Karpas-422 (cell line): ENCODE results near the gene ZNF804A. TPM values are rescaled to one million over a fixed set of nuclear protein-coding genes. Genes with fewer than 3 reads are reported as not detected.

ENCODE experiments used
- DNase-seq: peaks from one replicate; pipeline ENCODE4 v3.0.0-alpha.2; 2015
- H2AFZ ChIP-seq: fragments of 200-600 bp; sonication (generic); 2 replicates; pipeline ENCODE4 v1.6.1; 2014; ENCODE audit warnings: antibody characterized with exemption, low read length, mixed read lengths
- H3K27ac ChIP-seq: fragments of 200-600 bp; sonication (generic); 2 replicates; pipeline ENCODE4 v1.5.1; 2014; ENCODE audit warnings: mild to moderate bottlenecking, low read length, moderate library complexity
- H3K27me3 ChIP-seq: fragments of 200-600 bp; sonication (generic); 2 replicates; pipeline ENCODE4 v1.6.1; 2014; ENCODE audit warnings: low read length, mixed read lengths
- H3K36me3 ChIP-seq: fragments of 200-600 bp; sonication (generic); 2 replicates; pipeline ENCODE4 v1.6.1; 2014; ENCODE audit warnings: low read length, mixed read lengths; ENCODE audit not compliant: insufficient read depth
- H3K4me1 ChIP-seq: fragments of 200-600 bp; sonication (generic); 2 replicates; pipeline ENCODE4 v1.6.1; 2014; ENCODE audit warnings: mild to moderate bottlenecking, low read length, mixed read lengths
- H3K4me2 ChIP-seq: fragments of 200-600 bp; sonication (generic); 2 replicates; pipeline ENCODE4 v1.6.1; 2014; ENCODE audit warnings: low read length, low read depth, mild to moderate bottlenecking; ENCODE audit not compliant: poor library complexity, severe bottlenecking
- H3K4me3 ChIP-seq: fragments of 200-600 bp; sonication (generic); 2 replicates; pipeline ENCODE4 v1.5.1; 2014; ENCODE audit warnings: mild to moderate bottlenecking, antibody characterized with exemption, low read length, mixed read lengths
- H3K79me2 ChIP-seq: fragments of 200-600 bp; sonication (generic); 2 replicates; pipeline ENCODE4 v1.6.1; 2014; ENCODE audit warnings: mild to moderate bottlenecking, low read length, mixed read lengths
- H3K9ac ChIP-seq: fragments of 200-600 bp; sonication (generic); 2 replicates; pipeline ENCODE4 v1.6.0; 2014; ENCODE audit warnings: low read length
- H3K9me2 ChIP-seq: fragments of 200-600 bp; sonication (generic), shearing (Covaris generic); replicated peaks from 2 replicates; pipeline ENCODE4 v1.6.0; 2014; ENCODE audit warnings: mild to moderate bottlenecking, low read length, moderate library complexity; ENCODE audit not compliant: insufficient read depth
- H3K9me3 ChIP-seq: fragments of 300-700, 200-600 bp; sonication (generic); 2 replicates; pipeline ENCODE4 v1.6.1; 2014; ENCODE audit warnings: low read length, mixed read lengths
- H4K20me1 ChIP-seq: fragments of 200-600 bp; sonication (generic); 2 replicates; pipeline ENCODE4 v1.6.1; 2014; ENCODE audit warnings: mild to moderate bottlenecking, antibody characterized with exemption, low read length, low read depth; ENCODE audit not compliant: insufficient read depth
- total RNA-seq: library from RNA; depleted of rRNA; stranded (reverse); fragments of >200 nt; shearing (Covaris generic); gene quantifications from 2 replicates; pipeline ENCODE4 v1.2.3, GENCODE V29; 2014; ENCODE audit warnings: low replicate concordance

The ZNF804A gene
- total RNA-seq, 1 experiment from 2014 or later: 27.8 TPM

GRCh38 chr2:184767059-184767458 is 168.7 kb downstream of the ZNF804A start:
- Histone ChIP-seq H4K20me1 (no peaks in the 10 kb centered on the region), H2AFZ (no peak overlapping the region), H3K9ac (no peak overlapping the region), H3K27me3 (no peaks in the 10 kb centered on the region), H3K4me1 (no peaks in the 10 kb centered on the region), H3K9me3 (no peaks in the 10 kb centered on the region), H3K36me3 (no peaks in the 10 kb centered on the region; the same call in 1 of the 2 replicates), H3K4me2 (no peak overlapping the region), H3K27ac (no peak overlapping the region), H3K4me3 (no peak overlapping the region), H3K79me2 (peaks cover 90% of the 10 kb centered on the region), H3K9me2 (no peaks in the 10 kb centered on the region)
- DNase-seq: no peak

- no peaks in the 10 kb centered on the region for H3K27me3 ChIP-seq
- H3K27ac ChIP-seq: no peak overlapping the region
- no peaks in the 10 kb centered on the region for H3K4me1 ChIP-seq
- no peaks in the 10 kb centered on the region for H3K9me3 ChIP-seq
- H3K79me2 ChIP-seq: peaks cover 89% of the 10 kb centered on the region
- DNase-seq: no peak
- no peak overlapping the region for H3K4me3 ChIP-seq
- no peak overlapping the region for H3K9ac ChIP-seq
- H4K20me1 ChIP-seq: no peaks in the 10 kb centered on the region
- no peaks in the 10 kb centered on the region; the same call in 1 of the 2 replicates for H3K36me3 ChIP-seq
- H2AFZ ChIP-seq: no peak overlapping the region
- no peak overlapping the region for H3K4me2 ChIP-seq
- H3K9me2 ChIP-seq: no peaks in the 10 kb centered on the region
These were observed 170.7 kb downstream of the ZNF804A start for GRCh38 chr2:184769023-184769422.

DNA sequence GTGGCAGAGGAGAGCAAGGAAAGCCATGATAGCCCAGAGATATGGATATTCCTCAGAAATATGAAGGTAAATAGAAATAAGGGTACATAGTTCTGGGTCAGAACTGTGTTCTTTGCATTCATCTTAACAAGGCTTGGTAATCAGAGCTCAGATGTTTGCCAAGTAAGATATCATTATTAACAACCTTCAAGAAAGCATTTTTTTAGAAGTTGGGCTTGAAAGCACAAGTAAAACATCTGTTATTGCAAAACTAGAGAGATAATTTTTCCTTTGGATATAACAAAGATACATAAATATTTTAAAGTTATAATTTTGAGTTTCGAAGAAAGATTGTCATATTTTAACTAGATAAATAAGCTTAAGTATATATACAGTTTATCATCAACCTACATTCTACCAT is 171.4 kb downstream of the ZNF804A start:
- Histone ChIP-seq H3K9me2 (no peaks in the 10 kb centered on the region), H3K4me3 (no peak overlapping the region), H3K27me3 (no peaks in the 10 kb centered on the region), H3K36me3 (no peaks in the 10 kb centered on the region; the same call in 1 of the 2 replicates), H3K4me2 (no peak overlapping the region), H2AFZ (no peak overlapping the region), H3K9me3 (no peaks in the 10 kb centered on the region), H3K4me1 (no peaks in the 10 kb centered on the region), H3K27ac (no peak overlapping the region), H3K79me2 (peaks cover 89% of the 10 kb centered on the region), H3K9ac (no peak overlapping the region), H4K20me1 (no peaks in the 10 kb centered on the region)
- no peak for DNase-seq

- Histone ChIP-seq H3K4me1 (no peaks in the 10 kb centered on the region), H3K9ac (no peak overlapping the region), H3K9me3 (no peaks in the 10 kb centered on the region), H3K9me2 (no peaks in the 10 kb centered on the region), H2AFZ (no peak overlapping the region), H3K4me2 (no peak overlapping the region), H4K20me1 (no peaks in the 10 kb centered on the region), H3K27me3 (no peaks in the 10 kb centered on the region), H3K27ac (no peak overlapping the region), H3K36me3 (no peaks in the 10 kb centered on the region), H3K4me3 (no peak overlapping the region), H3K79me2 (peaks cover 88% of the 10 kb centered on the region)
- DNase-seq: no peak
These were observed 181.4 kb downstream of the ZNF804A start for GRCh38 chr2:184779777-184780176.

DNA sequence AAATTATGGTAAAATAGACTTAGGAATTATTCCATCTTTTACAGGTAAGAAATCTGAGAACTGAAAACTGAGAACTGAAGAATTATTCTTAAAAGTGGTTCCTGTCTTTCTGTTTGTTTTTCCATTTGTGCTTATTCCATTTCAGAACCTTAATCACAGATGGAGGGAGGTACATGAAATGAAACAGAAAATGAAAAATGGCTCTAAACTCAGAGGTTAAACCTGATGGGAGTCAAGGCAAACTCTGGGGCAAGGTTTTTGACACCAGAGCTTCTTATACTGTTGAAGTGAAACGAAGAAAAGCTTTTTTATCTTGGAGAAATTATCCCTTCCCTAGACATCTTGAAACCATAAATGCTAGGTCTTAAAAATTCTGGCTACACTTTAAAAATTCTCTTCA is 182.1 kb downstream of the ZNF804A start:
- no peak overlapping the region for H3K9ac ChIP-seq
- no peak overlapping the region for H3K4me3 ChIP-seq
- no peaks in the 10 kb centered on the region for H3K9me2 ChIP-seq
- H3K9me3 ChIP-seq: no peaks in the 10 kb centered on the region
- H3K79me2 ChIP-seq: peaks cover 88% of the 10 kb centered on the region
- no peaks in the 10 kb centered on the region for H3K36me3 ChIP-seq
- H4K20me1 ChIP-seq: no peaks in the 10 kb centered on the region
- no peak overlapping the region for H2AFZ ChIP-seq
- DNase-seq: no peak
- H3K4me1 ChIP-seq: no peaks in the 10 kb centered on the region
- no peak overlapping the region for H3K27ac ChIP-seq
- no peaks in the 10 kb centered on the region for H3K27me3 ChIP-seq
- no peak overlapping the region for H3K4me2 ChIP-seq

GRCh38 chr2:184780944-184781343 is 182.6 kb downstream of the ZNF804A start:
- H3K9me3 ChIP-seq: no peaks in the 10 kb centered on the region
- H4K20me1 ChIP-seq: no peaks in the 10 kb centered on the region
- peaks cover 88% of the 10 kb centered on the region for H3K79me2 ChIP-seq
- H3K27me3 ChIP-seq: no peaks in the 10 kb centered on the region
- H3K4me1 ChIP-seq: no peaks in the 10 kb centered on the region
- H3K9ac ChIP-seq: no peak overlapping the region
- DNase-seq: no peak
- no peaks in the 10 kb centered on the region for H3K9me2 ChIP-seq
- H2AFZ ChIP-seq: no peak overlapping the region
- H3K4me2 ChIP-seq: no peak overlapping the region
- no peak overlapping the region for H3K27ac ChIP-seq
- H3K4me3 ChIP-seq: no peak overlapping the region
- no peaks in the 10 kb centered on the region for H3K36me3 ChIP-seq

GRCh38 chr2:184783576-184783975 is 185.2 kb downstream of the ZNF804A start:
- Histone ChIP-seq H3K36me3 (no peaks in the 10 kb centered on the region), H2AFZ (no peak overlapping the region), H3K9ac (no peak overlapping the region), H3K4me3 (no peak overlapping the region), H3K9me3 (no peaks in the 10 kb centered on the region; the same call in 1 of the 2 replicates), H4K20me1 (no peaks in the 10 kb centered on the region), H3K79me2 (peaks cover 86% of the 10 kb centered on the region), H3K27ac (no peak overlapping the region), H3K4me2 (no peak overlapping the region), H3K4me1 (peaks cover 7% of the 10 kb centered on the region), H3K27me3 (no peaks in the 10 kb centered on the region), H3K9me2 (no peaks in the 10 kb centered on the region)
- no peak for DNase-seq

GRCh38 chr2:184793176-184793575 is 194.8 kb downstream of the ZNF804A start:
- Histone ChIP-seq H3K9me3 (peaks cover 15% of the 10 kb centered on the region), H3K27ac (no peak overlapping the region), H4K20me1 (no peaks in the 10 kb centered on the region), H3K36me3 (peaks cover 24% of the 10 kb centered on the region), H3K9me2 (no peaks in the 10 kb centered on the region), H2AFZ (no peak overlapping the region), H3K27me3 (no peaks in the 10 kb centered on the region), H3K4me2 (no peak overlapping the region), H3K9ac (no peak overlapping the region), H3K4me1 (no peaks in the 10 kb centered on the region; the same call in 1 of the 2 replicates), H3K79me2 (peaks cover 97% of the 10 kb centered on the region), H3K4me3 (no peak overlapping the region)
- DNase-seq: no peak

DNA sequence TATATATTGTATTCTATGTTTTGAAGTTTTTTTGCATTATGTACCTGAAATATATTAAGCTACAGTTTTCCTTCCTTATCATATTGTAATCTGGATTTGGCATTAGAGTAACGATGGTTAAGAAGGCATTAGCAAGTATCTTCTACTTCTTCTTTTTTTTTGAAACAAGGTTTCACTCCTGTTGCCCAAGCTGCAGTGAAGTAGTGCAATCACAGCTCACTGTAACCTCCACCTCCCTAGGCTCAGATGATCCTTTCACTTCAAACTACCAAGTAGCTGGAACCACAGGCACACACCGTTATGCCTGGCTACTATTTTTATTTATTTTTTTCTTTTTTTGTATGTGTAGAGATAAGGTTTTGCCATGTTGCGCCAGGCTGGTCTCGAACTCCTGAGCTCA is 201.1 kb downstream of the ZNF804A start:
- H3K4me3 ChIP-seq: no peak overlapping the region
- peaks cover 98% of the 10 kb centered on the region for H3K79me2 ChIP-seq
- H4K20me1 ChIP-seq: no peaks in the 10 kb centered on the region
- no peaks in the 10 kb centered on the region for H3K9me2 ChIP-seq
- H3K4me2 ChIP-seq: no peak overlapping the region
- H3K27me3 ChIP-seq: no peaks in the 10 kb centered on the region
- H3K36me3 ChIP-seq: no peaks in the 10 kb centered on the region
- no peak overlapping the region for H3K9ac ChIP-seq
- DNase-seq: peak; percentile 47
- H2AFZ ChIP-seq: no peak overlapping the region
- H3K27ac ChIP-seq: no peak overlapping the region
- peaks cover 27% of the 10 kb centered on the region for H3K4me1 ChIP-seq
- H3K9me3 ChIP-seq: no peaks in the 10 kb centered on the region
